Lower leg skin (tissue), 3 donors: ENCODE results near the gene KRT86.

Experiments
- POLR2A ChIP-seq, 2 donors: fragments of 450-650 bp; IDR thresholded peaks; one replicate each; pipeline ENCODE4 v1.6.1; 2016 to 2017; ENCODE audit warnings: antibody characterized with exemption in 2 of 2, mild to moderate bottlenecking in 1 of 2, moderate library complexity in 1 of 2
- TF ChIP-seq, protein P1 (sequence below), 3 donors: fragments of 450-650 bp; IDR thresholded peaks; one replicate each; pipeline ENCODE4 v1.5.1; 2016; ENCODE audit warnings: antibody characterized with exemption in 3 of 3, mild to moderate bottlenecking in 3 of 3, moderate library complexity in 2 of 3

DNA sequence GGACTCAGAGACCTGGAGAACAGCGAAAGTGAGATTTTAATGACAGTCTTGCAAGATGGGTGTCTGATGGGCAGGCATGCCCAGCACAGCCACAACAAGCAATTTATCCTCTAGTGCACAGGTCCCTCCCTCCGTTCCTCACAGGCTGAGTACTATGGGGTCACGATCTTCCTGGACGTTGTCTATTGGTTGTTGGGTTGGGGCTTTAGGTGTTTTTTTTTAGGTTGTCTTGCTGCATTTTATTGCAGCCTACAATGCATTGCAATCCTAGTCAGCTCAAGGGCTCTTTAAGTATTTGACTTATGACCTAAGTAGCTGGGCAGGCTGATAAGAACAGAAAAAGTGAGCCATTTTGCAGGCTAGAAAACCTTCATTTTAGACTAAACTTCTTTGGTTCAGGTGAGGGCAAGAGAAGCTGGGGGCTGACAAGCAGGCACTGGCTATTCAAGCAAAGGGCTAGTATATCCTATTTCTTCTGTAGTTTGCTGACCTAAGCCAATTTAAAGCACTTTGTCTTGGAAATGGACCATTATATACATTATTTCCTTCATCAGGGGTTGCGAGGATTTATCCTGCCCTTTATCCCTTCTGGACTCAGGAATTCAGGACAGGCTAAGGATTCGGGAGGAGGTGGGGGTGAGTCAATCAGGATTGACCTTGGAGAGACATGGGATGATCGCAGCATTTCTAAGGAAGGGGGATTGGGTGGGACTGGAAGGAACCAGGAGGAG lies 35.4 kb upstream of the KRT86 start:
- TF ChIP-seq POLR2A (IDR thresholded peaks at IDR 0.05) = no peak
- TF ChIP-seq, protein P1, sequence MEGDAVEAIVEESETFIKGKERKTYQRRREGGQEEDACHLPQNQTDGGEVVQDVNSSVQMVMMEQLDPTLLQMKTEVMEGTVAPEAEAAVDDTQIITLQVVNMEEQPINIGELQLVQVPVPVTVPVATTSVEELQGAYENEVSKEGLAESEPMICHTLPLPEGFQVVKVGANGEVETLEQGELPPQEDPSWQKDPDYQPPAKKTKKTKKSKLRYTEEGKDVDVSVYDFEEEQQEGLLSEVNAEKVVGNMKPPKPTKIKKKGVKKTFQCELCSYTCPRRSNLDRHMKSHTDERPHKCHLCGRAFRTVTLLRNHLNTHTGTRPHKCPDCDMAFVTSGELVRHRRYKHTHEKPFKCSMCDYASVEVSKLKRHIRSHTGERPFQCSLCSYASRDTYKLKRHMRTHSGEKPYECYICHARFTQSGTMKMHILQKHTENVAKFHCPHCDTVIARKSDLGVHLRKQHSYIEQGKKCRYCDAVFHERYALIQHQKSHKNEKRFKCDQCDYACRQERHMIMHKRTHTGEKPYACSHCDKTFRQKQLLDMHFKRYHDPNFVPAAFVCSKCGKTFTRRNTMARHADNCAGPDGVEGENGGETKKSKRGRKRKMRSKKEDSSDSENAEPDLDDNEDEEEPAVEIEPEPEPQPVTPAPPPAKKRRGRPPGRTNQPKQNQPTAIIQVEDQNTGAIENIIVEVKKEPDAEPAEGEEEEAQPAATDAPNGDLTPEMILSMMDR (IDR thresholded peaks at IDR 0.05) = no peak
